Spleen (tissue), 11 donors: ENCODE data around the gene TRNP1. TPM values are rescaled to one million over a fixed set of nuclear protein-coding genes. Genes with fewer than 3 reads are reported as not detected.

Source experiments
- DNase-seq: peaks from one replicate; pipeline ENCODE4 v3.0.0-alpha.2; 2020
- H3K27ac ChIP-seq, 8 donors: fragments of 200-600 bp; sonication (generic) in 7 of 8; 1 replicate in 4 of 8; 2 replicates in 4 of 8; pipeline versions ENCODE4 v1.5.0 to v1.8.0; 2016 to 2021; ENCODE audit warnings: inconsistent platforms in 4 of 8, mild to moderate bottlenecking in 4 of 8, moderate library complexity in 1 of 8
- H3K27me3 ChIP-seq, 7 donors: fragments of 200-600 bp; sonication (generic) in 6 of 7; replicated peaks in 1 of 7; 1 replicate in 4 of 7; 2 replicates in 3 of 7; pipeline versions ENCODE4 v1.5.0 to v1.8.0; 2016 to 2021; ENCODE audit warnings: inconsistent platforms in 3 of 7, mild to moderate bottlenecking in 1 of 7
- H3K36me3 ChIP-seq, 6 donors: fragments of 200-600 bp; sonication (generic) in 5 of 6; 1 replicate in 4 of 6; 2 replicates in 2 of 6; pipeline versions ENCODE4 v1.5.0 to v1.8.0; 2016 to 2021; ENCODE audit warnings: inconsistent platforms in 2 of 6
- H3K4me1 ChIP-seq, 6 donors: fragments of 200-600 bp; sonication (generic) in 5 of 6; 1 replicate in 3 of 6; 2 replicates in 3 of 6; pipeline versions ENCODE4 v1.5.0 to v1.8.0; 2016 to 2021; ENCODE audit warnings: inconsistent platforms in 3 of 6
- H3K4me3 ChIP-seq, 8 donors: fragments of 200-600 bp; sonication (generic) in 7 of 8; 1 replicate in 4 of 8; 2 replicates in 4 of 8; pipeline versions ENCODE4 v1.5.0 to v1.8.0; 2016 to 2021; ENCODE audit warnings: inconsistent platforms in 4 of 8, mild to moderate bottlenecking in 4 of 8, moderate library complexity in 2 of 8
- H3K9me3 ChIP-seq, 8 donors: fragments of 200-600 bp; sonication (generic) in 7 of 8; 1 replicate in 4 of 8; 2 replicates in 4 of 8; pipeline versions ENCODE4 v1.5.0 to v1.8.0; 2016 to 2021; ENCODE audit warnings: inconsistent platforms in 4 of 8
- POLR2A ChIP-seq, 3 donors: fragments of 450-650 bp; IDR thresholded peaks; one replicate each; pipeline ENCODE4 v1.5.1; 2017; ENCODE audit warnings: antibody characterized with exemption in 3 of 3, mild to moderate bottlenecking in 1 of 3
- POLR2AphosphoS5 ChIP-seq, 3 donors: sonication (generic); formaldehyde crosslinking; IDR thresholded peaks; one replicate each; pipeline ENCODE4 v1.5.1; 2017; ENCODE audit warnings: antibody characterized with exemption in 3 of 3
- WGBS, 5 donors: extraction: QIAGEN DNeasy Blood & Tissue Kit in 3 of 5; methylation state at CpG; one replicate each; pipeline versions ENCODE4 v1.1.5 to v1.1.7; 2013 to 2018; 5-methylcytosine and 5-hydroxymethylcytosine counted together
- intact Hi-C: fragments of 100-400 bp; cut with DNase I; formaldehyde crosslinking; loops from one replicate; pipeline ENCODE4 v1.15.0; 2023; ENCODE audit warnings: low total_unique reads
- polyA plus RNA-seq, 3 donors: library from polyadenylated mRNA; stranded (reverse); fragments of 200-250 nt; gene quantifications; one replicate each; pipeline ENCODE4 v1.2.1, GENCODE V29; 2013
- total RNA-seq, 7 donors: library from RNA; depleted of rRNA in 3 of 7; stranded (reverse); fragments of >200 nt in 3 of 7; fragmentation: NEBNext Ultra II Directional in 4 of 7; extraction: Animal tissue kit (Norgen Biotek cat#: 25700) in 4 of 7; gene quantifications; one replicate each; pipeline versions ENCODE4 v1.1.0 to v1.2.1, GENCODE V29; 2016 to 2021
- TF ChIP-seq, protein P1 (sequence below), 11 experiments: fragments of 200-600 bp in 7 of 11; fragments of 450-650 bp in 4 of 11; sonication (generic) in 4 of 11; IDR thresholded peaks in 8 of 11; conservative IDR thresholded peaks in 3 of 11; 1 replicate in 7 of 11; 2 replicates in 4 of 11; pipeline versions ENCODE4 v1.4.0 to v1.8.0; 2016 to 2021; ENCODE audit warnings: antibody characterized with exemption in 11 of 11, inconsistent platforms in 4 of 11, mild to moderate bottlenecking in 1 of 11
- donor health status: healthy with polysubstance abuse.
- donor health status: DM: no; HTN: no; CAD: no; lungs with moderate emphysema.
- donor health status: DM: no; HTN: no; CAD: no.
- donor health status: Bipolar disorder and iron deficiency.
- donor health status: healthy.
- donor health status: DM: no; HTN: no; CAD: no.
- donor health status: DM: yes; HTN: yes; CAD: no.

TRNP1 gene
- total and polyA plus RNA-seq, 10 donors = 3.1 to 18.1 (median 6.5) TPM

DNA sequence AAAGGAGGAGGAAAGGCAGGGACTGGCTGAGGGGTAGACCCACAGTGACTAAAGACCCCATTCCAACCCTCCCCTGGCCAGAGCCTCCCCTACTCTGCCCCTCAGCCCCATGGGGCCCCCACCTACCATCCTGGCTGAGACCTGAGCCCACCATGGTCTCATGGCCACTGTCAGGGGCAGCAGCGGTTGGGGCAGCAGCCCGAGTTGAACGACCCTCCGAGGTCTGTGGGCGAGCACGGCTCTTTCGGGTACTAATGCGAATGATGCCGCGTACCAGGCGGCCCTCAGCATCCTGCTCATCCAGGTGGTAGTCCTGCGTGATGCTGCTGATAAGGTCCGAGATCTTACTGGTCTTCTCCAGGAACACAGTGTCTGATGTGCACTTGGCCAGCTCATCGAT lies 42.3 kb upstream of the TRNP1 start:
- H3K4me3 ChIP-seq = no peak overlapping the region
- peaks cover 0 to 12% (median 0%) of the 10 kb centered on the region in 6 donors for H3K4me1 ChIP-seq
- peaks cover 3 to 13% (median 9%) of the 10 kb centered on the region in 6 donors for H3K36me3 ChIP-seq
- WGBS, 5 donors = 80 to 99% (median 94%) methylated on average over 2 to 14 of the region's 14 CpGs
- no peak overlapping the region for H3K27ac ChIP-seq
- peak in 1 of 3 donors; percentile 22 for TF ChIP-seq POLR2AphosphoS5 (IDR thresholded peaks at IDR 0.05)
- TF ChIP-seq, protein P1, sequence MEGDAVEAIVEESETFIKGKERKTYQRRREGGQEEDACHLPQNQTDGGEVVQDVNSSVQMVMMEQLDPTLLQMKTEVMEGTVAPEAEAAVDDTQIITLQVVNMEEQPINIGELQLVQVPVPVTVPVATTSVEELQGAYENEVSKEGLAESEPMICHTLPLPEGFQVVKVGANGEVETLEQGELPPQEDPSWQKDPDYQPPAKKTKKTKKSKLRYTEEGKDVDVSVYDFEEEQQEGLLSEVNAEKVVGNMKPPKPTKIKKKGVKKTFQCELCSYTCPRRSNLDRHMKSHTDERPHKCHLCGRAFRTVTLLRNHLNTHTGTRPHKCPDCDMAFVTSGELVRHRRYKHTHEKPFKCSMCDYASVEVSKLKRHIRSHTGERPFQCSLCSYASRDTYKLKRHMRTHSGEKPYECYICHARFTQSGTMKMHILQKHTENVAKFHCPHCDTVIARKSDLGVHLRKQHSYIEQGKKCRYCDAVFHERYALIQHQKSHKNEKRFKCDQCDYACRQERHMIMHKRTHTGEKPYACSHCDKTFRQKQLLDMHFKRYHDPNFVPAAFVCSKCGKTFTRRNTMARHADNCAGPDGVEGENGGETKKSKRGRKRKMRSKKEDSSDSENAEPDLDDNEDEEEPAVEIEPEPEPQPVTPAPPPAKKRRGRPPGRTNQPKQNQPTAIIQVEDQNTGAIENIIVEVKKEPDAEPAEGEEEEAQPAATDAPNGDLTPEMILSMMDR (IDR thresholded peaks at IDR 0.05 in 8 of 11, conservative IDR thresholded peaks at IDR 0.05 in 3 of 11) = no peak
- no peaks in the 10 kb centered on the region for H3K27me3 ChIP-seq
- H3K9me3 ChIP-seq = peaks cover 0 to 6% (median 4%) of the 10 kb centered on the region in 8 donors
- intact Hi-C loops = no loop called here
- no peak for DNase-seq

DNA sequence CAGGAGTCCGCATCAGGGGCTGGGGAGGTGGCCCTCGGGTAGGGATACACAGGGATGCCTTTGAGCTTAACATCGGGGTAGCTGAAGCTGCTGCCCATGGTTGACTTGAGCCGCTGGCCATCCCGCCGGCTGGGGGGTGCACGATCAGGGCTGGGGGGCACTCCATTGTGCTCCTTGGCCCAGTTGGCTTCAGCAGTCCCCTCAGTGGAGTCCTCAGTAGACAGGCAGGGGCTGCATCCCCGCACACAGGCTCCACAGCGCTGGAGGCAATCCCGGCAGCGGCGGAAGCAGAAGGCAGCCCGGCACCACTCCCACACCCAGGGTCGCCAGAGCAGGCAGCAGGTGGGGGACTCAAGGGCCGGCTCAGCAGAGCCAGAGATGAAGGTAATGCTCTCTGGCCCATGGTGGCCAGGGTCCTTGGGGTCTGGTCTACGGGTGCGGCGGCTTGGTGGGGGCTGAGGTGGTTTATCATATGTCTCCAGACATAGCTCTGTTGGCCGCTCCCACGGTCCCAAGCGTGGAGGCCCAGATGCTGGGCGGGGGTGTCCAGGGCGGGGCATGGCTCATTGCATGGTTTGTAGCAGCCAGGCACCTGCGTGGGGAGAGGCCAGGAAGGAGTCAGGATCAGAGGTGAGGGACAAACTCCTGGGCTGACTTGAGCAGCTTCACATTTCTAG lies 41.5 kb upstream of the TRNP1 start:
- intact Hi-C loops = no loop called here
- peaks cover 0 to 6% (median 2%) of the 10 kb centered on the region in 6 donors for H3K36me3 ChIP-seq
- peaks cover 0 to 14% (median 6%) of the 10 kb centered on the region in 8 donors for H3K9me3 ChIP-seq
- H3K4me3 ChIP-seq = no peak overlapping the region
- H3K27me3 ChIP-seq = peaks cover 0 to 2% (median 0%) of the 10 kb centered on the region in 7 donors
- H3K4me1 ChIP-seq = peaks cover 0 to 11% (median 0%) of the 10 kb centered on the region in 6 donors
- DNase-seq = no peak
- WGBS, 5 donors = 87 to 91% (median 90%) methylated on average over 15 to 24 of the region's 24 CpGs
- no peak overlapping the region for H3K27ac ChIP-seq
- TF ChIP-seq POLR2A (IDR thresholded peaks at IDR 0.05) (no peak), POLR2AphosphoS5 (IDR thresholded peaks at IDR 0.05) (no peak)
- TF ChIP-seq, protein P1 (IDR thresholded peaks at IDR 0.05 in 8 of 11, conservative IDR thresholded peaks at IDR 0.05 in 3 of 11) = no peak

DNA sequence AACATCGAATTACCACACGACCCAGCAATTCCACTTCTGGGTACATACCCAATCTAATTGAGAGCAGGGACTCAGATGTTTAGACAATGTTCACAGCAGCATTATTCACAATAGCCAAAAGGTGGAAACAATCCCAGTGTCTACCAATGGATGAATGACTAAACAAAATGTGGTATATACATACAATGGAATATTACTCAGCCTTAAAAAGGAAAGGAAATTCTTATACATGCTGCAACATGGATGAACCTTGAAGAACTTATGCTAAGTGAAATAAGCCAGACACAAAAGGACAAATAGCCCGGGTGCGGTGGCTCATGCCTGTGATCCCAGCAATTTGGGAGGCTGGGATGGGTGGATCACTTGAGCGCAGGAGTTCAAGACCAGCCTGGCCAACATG lies 40.1 kb upstream of the TRNP1 start:
- H3K27ac ChIP-seq = no peak overlapping the region
- no peaks in the 10 kb centered on the region for H3K36me3 ChIP-seq
- H3K9me3 ChIP-seq = peaks cover 0 to 14% (median 6%) of the 10 kb centered on the region in 8 donors
- H3K4me3 ChIP-seq = no peak overlapping the region
- WGBS, 5 donors = 93 to 96% (median 95%) methylated on average over 5 of the region's 5 CpGs
- peaks cover 0 to 10% (median 0%) of the 10 kb centered on the region in 6 donors for H3K4me1 ChIP-seq
- TF ChIP-seq POLR2A (IDR thresholded peaks at IDR 0.05) = no peak
- no peak for TF ChIP-seq POLR2AphosphoS5 (IDR thresholded peaks at IDR 0.05)
- TF ChIP-seq, protein P1 (IDR thresholded peaks at IDR 0.05 in 8 of 11, conservative IDR thresholded peaks at IDR 0.05 in 3 of 11) = no peak
- H3K27me3 ChIP-seq = peaks cover 0 to 16% (median under 1%) of the 10 kb centered on the region in 7 donors
- DNase-seq = no peak
- intact Hi-C loops = no loop called here

DNA sequence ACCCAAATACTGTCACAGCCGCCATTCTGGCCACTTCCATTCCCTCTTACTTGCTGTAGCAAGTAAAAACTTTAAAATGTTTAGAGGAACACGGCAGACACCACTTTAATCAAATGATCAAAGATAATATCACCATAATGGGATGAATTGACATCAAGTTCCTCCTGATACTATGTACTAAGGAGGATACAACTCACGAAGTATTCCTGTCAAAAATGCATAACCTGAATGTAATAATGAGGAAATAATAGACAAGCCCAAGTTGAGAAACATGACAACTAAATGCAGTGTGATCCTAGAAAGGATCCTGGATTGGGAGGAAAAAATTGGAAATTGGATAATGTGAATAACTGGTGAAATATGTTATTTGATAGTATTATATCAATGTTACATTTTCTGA lies 37.2 kb upstream of the TRNP1 start:
- Histone ChIP-seq H3K27ac (no peak overlapping the region), H3K4me1 (peaks cover 0 to 20% (median 17%) of the 10 kb centered on the region in 6 donors), H3K4me3 (no peak overlapping the region), H3K36me3 (no peaks in the 10 kb centered on the region), H3K9me3 (peaks cover 0 to 14% (median 6%) of the 10 kb centered on the region in 8 donors), H3K27me3 (peaks cover 0 to 45% (median 25%) of the 10 kb centered on the region in 7 donors)
- TF ChIP-seq POLR2A (IDR thresholded peaks at IDR 0.05) (no peak), POLR2AphosphoS5 (IDR thresholded peaks at IDR 0.05) (no peak)
- TF ChIP-seq, protein P1 (IDR thresholded peaks at IDR 0.05 in 8 of 11, conservative IDR thresholded peaks at IDR 0.05 in 3 of 11) = no peak
- WGBS, 5 donors = 80 to 88% (median 84%) methylated on average over 3 of the region's 3 CpGs
- DNase-seq = no peak
- intact Hi-C loops = no loop called here
